Middle frontal gyrus (tissue), 1 donor: ENCODE data around the gene NT5DC3.
A peak's percentile ranks its signal among the peaks of the same experiment; 100 is the strongest.
"Not testable (repeated sequence)": the region's sequence is repeated elsewhere in the genome, so short reads cannot be mapped to it uniquely, and the experiment has no call there.

Source experiments
- DNase-seq: peaks from one replicate; pipeline ENCODE4 v3.0.0-alpha.2; 2015; ENCODE audit warnings: low spot score; ENCODE audit errors: extremely low spot score

Gene NT5DC3

GRCh38 chr12:103810111-103810510 is 30.9 kb downstream of the NT5DC3 start:
- no peak for DNase-seq

DNA sequence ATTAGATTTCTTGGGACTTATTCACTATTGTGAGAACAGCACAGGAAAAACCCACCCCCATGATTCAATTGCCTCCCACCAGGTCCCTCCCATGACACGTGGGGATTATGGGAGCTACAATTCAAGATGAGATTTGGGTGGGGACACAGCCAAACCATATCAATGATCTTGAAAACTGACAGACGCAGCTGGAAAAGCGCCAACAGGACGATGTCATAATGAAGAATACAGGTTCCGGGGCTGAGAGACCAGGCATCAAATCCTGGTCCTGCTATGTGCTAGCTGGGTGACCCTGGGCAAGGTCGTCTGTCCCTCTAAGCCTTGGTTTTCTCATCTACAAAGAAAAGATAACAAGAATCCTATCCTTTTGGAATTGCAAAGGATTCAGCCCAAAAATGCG is 31.4 kb downstream of the NT5DC3 start:
- DNase-seq = not testable (repeated sequence)

GRCh38 chr12:103809154-103809553 is 31.9 kb downstream of the NT5DC3 start:
- no peak for DNase-seq

DNA sequence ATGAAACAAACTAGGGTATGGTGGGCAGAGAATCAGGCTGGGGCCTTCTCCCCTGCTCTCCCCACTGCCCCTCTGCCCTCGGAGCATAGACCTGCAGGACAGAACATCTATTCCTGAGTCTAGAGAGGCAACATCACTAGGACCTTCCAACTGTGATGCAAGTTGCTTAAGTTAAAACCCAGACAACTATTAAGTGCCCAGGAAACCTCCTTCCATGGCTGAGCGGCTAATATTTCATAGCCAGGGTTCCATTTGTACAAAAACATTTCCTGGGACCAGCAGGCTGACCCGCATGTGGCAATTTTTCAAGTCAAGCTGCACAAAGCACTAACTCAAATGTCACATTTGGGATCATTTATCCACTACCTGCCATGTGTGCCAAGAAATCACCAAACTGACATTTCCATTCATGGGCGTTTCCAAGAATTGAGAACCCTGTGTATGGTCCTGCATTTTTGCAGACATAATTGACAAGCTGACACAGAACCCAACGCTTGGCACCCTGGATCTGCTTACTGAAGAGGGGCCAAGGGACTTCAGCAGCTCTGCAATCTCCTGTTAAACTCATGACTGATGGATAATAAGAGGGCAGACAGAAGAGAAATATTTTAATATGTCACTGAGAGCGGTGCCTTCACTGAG is 32.7 kb downstream of the NT5DC3 start:
- no peak for DNase-seq

DNA sequence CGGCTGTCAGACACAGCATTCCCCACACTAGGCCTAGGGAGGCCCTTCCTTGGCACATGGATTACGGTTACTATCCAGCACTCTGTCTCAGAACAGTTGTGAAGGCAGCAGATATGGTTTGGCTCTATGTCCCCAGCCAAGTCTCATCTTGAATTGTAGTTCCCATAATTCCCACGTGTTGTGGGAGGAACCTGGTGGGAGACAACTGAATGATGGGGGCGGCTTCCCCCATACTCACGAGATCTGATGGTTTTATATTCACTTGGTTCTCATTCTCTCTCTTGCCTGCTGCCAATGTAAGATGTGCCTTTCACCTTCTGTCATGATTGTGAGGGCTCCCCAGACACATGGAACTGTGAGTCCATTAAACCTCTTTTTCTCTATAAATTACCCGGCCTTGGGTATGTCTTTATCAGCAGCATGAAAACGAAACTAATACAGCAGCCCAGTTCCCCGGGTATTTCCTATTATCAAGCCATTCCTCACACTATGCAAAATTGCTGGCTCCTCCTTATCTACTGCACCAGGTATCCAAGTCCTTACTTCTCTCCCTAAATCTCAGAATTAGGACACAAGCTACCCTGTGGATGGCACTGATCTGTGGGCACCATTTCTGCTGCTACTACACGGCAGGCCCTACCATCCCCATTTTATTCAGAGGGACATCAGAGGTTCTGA is 33.3 kb downstream of the NT5DC3 start:
- no peak for DNase-seq

DNA sequence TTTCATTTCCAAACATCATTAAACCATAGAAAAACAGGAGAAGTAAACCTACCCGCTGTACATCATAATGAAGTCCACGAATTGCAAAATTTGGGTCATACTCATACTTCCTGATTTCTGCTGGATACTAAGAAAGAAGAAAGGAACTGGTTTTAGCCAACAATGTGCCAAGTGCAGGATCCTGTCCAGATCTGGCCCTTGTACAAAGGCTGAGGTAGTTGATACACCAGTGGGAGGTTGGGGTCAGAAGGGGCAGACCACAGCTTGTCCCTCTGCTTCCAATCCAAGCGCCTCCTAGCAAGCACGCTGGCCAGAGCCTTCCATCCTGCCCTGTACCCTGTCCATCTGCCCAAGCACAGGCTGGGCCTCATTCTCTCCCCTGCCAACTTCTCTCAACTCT is 34.2 kb downstream of the NT5DC3 start:
- no peak for DNase-seq

DNA sequence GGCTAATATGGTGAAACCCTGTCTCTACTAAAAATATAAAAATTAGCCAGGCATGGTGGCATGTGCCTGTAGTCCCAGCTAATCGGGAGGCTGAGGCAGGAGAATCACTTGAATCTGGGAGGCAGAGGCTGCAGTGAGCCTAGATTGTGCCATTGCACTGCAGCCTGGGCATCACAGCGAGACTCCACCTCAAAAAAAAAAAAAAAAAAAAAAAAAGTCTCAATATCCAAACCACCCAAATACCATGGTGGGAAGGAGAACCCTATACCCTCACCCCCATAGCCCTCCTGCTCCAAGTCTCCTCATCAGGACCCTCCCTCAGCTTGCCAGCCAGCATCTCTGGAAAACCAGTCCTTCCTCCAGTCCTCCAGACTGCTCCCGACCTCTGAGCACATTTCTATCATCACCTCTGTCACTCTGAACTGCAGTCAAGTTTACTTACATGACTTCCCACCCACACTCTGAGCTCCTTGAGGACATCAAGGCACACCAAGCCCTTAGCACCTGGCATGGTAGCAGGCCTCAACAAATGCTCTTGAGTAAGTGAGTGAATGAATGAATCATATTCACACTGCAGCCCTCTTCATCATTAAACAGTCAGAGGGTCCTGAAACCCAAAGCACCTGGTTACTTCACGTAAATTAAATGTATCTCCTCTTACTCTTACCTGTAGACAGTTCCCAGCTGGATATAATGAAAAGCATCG is 35.2 kb downstream of the NT5DC3 start:
- DNase-seq = no peak

DNA sequence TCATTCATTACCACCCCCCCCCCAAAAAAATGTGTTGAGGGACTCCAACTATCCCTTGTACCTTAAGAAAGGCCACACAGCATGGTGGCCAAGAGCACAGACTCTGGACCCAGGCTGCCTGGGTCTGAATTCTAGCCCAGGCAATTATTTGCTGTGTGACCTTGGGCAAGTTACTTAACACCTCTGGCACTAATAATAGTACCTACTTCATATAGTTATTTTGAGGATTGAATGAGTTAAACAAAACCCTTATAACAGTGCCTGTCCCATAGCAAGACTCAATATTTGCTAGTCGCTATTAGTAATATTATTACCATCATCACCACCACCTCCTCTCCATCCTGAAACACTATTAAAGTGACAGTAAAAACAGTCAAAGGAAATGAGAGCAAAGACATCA is 37.2 kb downstream of the NT5DC3 start:
- no peak for DNase-seq

DNA sequence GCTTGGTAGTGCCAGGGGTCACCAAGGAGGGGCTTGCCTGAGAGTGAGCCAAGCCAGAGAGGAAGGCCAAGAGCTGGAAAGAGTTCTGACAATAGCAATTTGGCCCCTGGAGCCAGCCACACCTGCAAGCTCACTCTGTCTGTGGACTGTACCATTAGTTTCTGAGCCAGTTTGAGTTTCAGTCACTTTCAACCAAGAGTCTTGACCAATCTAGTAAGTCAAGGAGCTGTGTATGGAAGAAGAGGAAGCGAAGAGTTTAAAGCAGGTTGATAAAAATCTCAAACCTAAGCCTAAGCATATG is 38.5 kb downstream of the NT5DC3 start:
- no peak for DNase-seq

DNA sequence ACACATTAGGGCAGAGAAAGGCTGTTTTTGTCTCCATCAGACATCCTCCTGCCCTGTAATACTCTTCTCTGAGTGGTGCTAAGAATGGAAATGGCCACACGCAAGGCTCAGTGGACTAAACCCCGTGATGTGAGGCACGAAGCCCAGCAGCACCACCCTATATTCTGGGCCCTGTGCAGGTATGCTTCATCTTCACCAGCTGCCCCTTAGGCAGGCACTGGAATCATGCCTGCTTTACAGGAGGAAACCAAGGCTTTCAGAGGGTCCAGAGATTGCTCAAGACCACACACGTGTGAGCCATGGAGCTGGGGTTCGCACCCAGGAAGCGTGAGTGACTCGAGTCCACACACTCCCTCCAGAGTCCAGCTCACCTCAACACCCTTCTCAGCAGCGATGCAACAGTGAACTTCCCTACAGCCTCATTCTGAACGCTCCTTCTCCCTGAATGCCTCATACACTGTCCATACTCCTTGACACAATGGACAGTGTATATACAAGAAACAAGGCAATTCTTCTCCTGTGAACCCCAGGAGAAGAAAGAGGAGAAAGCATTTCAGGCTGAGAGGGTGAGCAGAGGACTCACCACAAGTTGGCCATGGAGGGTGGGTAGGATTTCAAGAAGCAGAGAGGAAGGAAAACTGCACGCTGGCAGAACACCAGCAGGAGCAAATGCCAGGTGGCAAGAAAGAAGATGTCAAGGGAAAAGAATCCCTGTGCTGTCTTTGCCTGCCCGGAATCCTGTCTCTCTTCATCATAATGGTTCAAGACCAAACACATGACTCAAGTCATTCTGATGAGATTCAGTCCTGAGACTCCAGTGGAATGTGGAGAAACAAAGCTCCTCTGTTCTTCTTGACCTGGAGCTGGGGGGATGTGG is 39.1 kb downstream of the NT5DC3 start:
- DNase-seq = no peak

DNA sequence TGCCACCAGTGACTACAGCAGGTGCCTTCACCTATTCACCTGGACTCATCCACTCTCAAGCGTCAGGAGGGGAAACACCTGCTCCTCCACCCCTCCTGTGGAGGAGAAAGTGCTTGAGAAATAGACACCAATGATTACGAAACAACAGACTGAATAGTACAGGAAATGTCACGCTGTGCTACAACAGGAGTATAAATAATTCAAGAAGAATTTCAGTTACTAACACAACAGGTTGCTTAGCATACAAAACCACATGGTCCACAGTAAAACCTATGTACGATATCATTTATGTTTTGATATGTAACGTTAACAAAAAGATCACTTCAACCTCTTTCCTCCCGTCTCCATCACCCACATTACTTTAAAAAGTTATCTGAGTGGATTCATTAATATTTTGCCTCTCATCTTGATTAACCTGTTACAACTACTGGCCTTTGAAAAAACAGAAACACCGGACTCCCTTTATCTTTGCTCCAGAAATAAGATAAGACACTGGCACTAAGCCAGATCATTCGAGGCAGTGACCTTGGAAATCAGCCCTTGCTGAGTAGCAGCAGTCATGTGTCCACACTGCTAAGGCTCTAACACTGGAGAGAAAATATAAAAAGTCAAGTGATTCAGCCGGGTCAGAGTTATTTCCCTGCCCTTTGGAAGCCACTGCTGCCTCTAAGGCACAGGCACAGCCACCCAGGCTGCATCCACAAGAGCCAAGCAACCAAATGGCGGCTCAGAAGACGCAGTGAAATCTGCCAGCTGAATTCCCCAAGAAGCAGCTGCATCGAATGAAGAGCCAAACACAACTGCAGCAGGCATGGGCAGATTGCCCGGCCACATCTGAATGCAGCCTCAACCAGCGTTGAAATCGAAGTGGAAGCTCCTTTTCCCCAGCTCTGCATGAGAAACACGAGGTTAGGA is 40.9 kb downstream of the NT5DC3 start:
- DNase-seq = peak; percentile 54

DNA sequence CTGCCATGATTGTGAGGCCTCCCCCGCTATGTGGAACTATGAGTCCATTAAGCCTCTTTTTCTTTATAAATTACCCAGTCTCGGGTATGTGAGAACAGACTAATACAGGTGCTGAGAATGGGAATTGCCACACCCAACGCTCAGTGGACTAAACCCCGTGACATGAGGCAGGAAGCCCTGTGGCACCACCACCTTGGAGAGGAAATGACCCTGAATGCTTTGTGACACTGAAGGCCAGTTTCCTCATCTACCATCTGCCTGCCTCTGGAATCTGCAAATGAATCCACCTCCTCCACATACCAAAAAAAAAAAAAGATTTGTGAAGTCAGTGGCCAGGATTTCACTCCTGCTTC is 41.6 kb downstream of the NT5DC3 start:
- DNase-seq = no peak

- DNase-seq = no peak
These were observed 42.4 kb downstream of the NT5DC3 start for GRCh38 chr12:103798586-103798985.

- DNase-seq = no peak
These were observed 46.5 kb downstream of the NT5DC3 start for GRCh38 chr12:103794309-103795213.

- no peak for DNase-seq
These were observed 47.5 kb downstream of the NT5DC3 start for GRCh38 chr12:103793512-103794045.

DNA sequence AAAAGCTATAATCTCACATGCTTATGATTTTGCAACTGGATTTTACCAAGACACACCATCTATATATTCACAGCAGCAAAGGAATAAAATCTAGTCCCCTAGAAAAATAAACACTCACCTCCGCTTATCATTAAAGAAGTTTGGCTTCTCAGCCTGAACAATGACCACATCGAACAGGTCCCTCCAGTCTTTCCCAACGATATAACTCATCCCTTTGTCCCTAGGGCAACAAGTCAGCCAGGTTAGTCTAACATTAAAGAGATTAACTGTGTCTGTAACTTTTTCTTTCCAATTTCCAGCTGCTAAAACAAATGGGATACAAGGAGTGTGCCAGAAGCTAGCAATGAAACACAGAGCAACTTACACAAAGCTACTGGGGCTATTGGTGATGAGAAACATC is 48.0 kb downstream of the NT5DC3 start:
- DNase-seq = no peak

DNA sequence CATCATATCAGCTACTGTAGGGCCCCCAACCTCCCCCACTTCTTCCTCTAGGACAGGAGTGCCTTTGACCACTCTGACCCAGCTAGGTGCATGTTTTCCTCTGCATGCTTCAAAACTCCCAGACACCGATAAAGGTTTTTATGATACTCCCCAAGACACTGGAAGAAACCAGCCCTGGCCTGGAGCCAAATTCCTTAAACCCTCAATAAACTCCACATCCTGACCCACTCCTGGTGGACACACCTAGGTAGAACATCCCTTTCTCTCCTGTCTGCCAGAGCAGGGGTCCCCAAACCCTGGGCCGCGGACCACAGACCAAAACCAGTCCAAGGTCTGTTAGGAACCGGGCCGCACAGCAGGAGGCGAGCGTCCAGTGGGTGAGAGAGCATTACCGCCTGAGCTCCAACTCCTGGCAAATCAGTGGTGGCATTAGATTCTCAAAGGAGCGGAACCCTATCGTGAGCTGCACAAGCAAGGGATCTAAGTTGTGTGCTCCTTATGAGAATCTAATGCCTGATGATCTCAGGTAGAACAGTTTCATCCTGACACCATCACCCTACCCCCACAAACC is 49.6 kb downstream of the NT5DC3 start:
- no peak for DNase-seq

DNA sequence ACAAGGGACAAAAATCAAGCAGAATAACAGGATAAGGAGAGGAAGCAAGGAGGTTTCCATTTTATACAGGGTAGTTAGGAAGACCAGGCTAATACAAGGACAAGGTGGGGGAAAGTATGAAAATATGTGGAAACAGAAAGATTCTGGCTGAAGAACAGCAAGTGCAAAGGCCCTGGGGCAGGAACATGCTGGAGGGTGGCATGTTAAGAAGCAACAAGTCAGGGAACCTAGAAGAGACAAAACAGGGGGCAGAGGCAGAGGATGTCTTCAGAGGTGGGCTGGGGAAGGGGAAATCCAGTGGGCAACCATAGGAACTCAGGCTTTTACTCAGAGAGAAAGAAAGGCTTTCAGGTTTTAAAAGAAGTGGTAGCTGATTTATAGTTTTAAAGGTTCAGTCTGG is 54.8 kb downstream of the NT5DC3 start:
- no peak for DNase-seq
